ENCODE results near the gene SYNJ2. TPM values are rescaled to one million over a fixed set of nuclear protein-coding genes. Genes with fewer than 3 reads are reported as not detected.

SYNJ2 gene
- polyA plus RNA-seq, 10 donors: 8.0 to 12.8 (median 9.7) TPM

- DNase-seq: no peak
These were observed 14.6 kb downstream of the SYNJ2 start for GRCh38 chr6:157996201-157996712.

GRCh38 chr6:157996918-157997702 lies 15.4 kb downstream of the SYNJ2 start:
- DNase-seq: no peak

DNA sequence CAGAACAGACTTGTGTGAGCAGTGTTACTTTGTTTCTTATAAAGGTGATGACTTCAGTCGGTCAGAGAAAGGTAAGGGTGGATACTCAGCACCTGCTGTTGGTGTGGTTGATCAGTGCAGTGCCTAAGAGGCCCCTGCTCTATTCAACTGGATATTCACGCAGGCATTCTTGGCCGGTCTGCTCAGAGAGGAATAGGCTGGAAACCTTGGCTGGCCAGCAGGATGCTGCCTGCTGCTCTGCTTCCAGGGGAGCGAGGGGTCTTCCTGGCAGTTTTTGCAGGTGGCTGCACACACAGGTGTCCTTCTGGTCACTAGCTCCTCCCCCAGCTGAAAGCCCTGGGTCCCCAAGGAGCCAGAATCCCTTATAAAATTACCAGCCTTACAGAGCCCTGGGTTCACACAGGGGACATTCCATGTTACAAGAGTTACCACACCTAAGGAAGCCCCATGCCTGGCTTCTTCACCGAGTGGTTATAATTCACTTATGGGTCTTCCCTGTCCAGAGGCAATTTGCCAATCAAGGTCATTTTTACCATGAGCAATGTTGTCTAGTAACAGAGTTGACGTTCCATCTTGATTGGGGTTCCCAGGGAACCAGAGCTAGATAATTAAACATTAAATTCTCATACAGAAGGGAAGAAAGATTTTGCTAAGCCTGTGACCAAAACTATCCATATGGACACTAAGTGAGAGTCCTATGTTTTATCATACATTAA lies 16.4 kb downstream of the SYNJ2 start:
- no peak for DNase-seq

- no peak for DNase-seq
These were observed 17.1 kb downstream of the SYNJ2 start for GRCh38 chr6:157998707-157999167.

DNA sequence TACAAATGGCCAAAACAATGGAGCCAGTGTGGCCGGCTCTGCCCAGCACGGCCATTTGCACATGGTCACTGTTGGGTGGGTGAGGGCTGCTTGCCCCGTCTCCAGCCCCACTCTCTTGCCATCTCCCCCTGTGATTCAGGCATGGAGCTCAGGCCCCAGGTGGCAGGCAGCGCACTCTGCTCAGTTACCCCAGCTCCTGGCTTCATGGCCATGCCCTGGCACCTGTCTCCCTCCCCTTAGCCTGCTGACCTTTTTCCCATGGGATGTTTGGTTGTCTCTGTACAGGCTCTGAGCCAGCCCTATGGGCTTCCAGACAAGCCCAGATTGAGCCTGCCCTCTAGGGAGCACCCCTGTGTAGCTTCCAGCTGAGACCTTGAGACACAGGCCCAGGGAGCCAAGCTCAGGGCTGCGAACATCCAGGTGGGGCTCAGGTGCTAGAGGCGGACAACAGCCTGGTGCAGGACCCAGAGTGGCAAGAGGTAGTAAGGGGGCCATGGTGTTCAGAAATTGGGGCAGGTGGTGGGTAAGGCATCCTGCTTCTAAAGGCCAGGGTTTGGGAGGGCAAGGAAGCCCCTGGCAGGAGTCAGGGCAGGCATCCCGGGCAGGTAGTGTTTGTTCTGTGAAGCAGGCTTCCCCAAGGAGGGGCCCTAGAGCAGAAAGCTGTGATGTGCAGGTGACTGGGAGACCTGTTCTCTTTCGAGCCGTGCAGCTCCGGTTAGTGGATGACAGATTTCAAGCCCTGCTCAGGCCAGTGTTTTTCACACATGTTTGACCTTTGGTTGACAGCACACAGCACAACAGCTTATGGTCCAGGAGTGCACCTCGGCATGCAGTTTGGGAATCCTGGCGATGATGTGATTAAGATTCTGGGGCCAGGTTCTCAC lies 17.7 kb downstream of the SYNJ2 start:
- DNase-seq: no peak

- DNase-seq: no peak
These were observed 19.1 kb downstream of the SYNJ2 start for GRCh38 chr6:158000530-158001307.

DNA sequence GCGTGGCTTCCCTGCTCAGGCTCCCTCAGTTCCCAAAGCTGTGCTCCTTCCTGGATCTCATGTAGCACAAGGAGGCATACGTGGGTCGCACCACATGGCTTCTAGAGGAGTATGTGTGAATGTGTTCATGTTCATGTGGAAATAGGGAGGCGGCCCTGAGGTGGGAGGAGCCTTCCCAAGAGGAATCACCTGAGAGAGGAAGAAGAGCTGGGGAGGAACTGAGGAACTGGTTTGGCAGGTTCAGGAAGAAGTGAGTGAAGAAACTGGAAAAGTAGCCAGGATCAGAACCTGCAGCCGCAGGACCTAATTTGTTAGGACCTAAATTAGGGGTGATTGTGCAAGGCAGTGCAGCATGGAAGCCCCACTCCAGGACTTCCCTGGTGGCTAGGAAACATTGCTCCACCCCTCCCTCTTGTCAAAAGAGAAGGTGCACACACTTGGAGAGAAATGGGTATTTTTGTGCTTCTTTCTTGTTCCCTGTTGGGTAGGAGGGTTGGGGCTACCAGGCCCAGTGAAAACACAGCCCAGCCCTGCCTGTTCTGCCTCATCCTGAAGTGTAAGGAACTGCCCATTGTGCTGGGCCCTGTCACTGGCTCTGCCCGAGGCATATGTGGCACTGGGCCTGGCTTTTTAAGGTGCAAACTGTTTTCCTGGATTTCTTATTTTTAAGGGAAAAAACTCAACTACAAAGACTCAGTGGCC lies 20.7 kb downstream of the SYNJ2 start:
- no peak for DNase-seq

GRCh38 chr6:158002951-158003853 lies 21.5 kb downstream of the SYNJ2 start:
- DNase-seq: peak; percentile 87 to 97 (median 92)

DNA sequence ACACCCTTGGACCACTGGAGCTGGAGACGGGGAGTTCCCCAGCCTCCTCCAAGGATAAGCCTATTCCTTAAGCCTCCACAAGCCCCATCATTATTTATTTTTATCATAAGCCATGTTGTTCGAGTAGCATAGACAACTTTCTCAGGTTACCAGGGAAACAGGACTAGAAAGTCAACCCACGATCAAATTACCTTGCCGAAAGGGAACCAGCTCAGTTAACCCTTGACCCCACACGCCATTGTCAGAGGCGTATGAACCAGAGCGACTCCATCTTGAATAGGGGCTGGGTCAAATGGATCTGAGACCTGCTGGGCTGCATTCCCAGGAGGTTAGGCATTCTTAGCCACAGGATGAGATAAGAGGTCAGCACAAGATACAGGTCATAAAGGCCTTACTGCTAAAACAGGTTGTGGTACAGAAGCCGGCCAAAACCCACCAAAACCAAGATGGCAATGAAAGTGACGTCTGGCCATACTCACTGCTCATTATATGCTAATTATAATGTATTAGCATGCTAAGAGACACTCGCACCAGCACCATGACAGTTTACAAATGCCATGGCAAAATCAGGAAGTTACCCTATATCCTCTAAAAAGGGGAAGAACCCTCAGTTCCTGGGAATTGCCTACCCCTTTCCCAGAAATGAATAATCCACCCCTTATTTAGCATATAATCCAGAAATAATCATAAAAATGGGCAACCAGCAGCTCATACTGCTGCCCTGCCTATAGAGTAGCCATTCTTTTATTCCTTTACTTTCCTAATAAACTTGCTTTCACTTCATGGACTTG lies 22.4 kb downstream of the SYNJ2 start:
- DNase-seq: no peak

DNA sequence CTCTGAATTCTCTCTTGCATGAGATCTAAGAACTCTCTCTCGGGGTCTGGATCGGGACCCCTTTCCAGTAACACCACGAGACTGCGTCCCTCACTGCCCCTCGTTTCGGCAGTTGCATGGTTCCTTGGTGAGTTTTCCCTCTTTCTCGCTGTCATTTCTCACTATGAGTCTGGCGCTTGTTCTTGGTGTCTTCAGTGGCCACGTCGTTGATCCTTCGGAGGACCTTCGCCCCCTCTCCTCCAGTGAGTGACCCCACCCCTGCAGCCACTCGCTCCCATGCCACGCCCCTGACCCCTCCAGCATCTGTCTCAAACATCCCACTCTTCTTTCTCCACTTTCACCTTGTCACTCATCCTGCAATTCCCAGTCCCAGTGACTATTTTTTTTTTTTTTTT lies 23.0 kb downstream of the SYNJ2 start:
- no peak for DNase-seq

DNA sequence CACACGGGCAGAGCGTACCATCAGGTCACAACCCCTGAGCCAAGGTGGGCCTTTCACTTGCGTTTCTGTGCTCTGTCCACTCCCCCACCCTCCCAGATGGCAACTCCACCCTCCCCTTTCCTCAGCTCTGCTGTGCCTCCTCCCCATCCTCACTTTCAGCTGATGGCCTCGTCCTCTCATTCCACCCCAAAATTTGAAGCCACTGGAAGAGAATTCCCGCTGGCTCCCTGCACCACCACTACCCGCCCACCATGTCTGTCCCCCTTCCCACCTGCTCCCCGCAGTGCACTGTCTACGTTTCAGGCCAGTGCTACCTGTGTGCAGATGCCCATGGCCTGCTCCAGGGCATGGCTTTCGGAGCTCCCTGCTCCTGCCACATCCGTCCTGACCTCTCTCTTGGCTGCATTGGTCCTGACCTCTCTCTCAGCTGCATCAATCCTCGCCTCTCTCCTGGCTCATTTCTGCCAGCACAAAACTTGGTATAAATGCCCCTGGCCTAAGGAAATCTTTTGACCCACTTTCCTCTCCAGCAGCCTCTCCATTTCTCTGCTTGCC lies 24.0 kb downstream of the SYNJ2 start:
- no peak for DNase-seq

- DNase-seq: no peak
These were observed 24.7 kb downstream of the SYNJ2 start for GRCh38 chr6:158006331-158006730.

DNA sequence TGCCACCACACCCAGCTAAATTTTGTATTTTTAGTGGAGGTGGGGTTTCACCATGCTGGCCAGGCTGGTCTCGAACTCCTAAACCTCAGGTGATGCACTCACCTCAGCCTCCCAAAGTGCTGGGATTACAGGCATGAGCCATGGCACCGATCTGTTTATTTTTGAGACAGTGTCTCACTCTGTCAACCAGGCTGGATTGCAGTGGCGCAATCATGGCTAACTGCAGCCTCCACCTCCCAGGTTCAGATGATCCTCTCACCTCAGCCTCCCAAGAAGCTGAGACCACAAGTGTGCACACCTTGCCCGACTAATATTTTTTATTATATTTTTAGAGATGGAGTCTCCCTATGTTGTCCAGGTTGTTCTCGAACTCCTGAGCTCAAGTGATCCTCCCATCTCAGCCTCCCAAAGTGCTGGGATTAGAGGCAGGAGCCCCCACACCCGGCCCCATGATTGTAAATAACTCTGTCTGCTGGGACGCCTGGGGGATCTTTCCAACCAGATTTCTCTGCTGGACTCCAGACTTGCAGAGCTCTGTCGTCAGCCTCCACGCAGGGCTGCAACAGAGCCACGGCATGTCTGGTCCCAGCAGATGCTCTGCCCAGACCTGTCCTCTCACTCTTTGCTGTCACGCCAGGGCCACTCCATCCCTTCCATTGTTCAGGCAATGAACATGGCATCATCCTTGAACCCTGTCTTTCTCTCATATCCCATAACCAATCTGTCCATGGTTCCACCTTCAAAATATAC lies 25.3 kb downstream of the SYNJ2 start:
- no peak for DNase-seq

DNA sequence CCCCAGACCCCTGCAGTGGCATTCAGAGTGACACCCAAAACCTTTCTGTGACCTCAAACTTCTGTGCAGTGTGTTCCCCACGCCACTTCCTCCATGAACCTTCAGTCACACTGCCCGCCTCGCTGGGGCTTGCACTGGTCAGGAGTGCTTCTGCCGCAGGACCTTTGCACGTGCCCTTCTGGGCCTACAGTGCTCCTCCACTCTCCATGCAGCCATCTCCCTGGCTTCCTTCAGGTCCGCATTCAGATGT lies 27.1 kb downstream of the SYNJ2 start:
- no peak for DNase-seq

DNA sequence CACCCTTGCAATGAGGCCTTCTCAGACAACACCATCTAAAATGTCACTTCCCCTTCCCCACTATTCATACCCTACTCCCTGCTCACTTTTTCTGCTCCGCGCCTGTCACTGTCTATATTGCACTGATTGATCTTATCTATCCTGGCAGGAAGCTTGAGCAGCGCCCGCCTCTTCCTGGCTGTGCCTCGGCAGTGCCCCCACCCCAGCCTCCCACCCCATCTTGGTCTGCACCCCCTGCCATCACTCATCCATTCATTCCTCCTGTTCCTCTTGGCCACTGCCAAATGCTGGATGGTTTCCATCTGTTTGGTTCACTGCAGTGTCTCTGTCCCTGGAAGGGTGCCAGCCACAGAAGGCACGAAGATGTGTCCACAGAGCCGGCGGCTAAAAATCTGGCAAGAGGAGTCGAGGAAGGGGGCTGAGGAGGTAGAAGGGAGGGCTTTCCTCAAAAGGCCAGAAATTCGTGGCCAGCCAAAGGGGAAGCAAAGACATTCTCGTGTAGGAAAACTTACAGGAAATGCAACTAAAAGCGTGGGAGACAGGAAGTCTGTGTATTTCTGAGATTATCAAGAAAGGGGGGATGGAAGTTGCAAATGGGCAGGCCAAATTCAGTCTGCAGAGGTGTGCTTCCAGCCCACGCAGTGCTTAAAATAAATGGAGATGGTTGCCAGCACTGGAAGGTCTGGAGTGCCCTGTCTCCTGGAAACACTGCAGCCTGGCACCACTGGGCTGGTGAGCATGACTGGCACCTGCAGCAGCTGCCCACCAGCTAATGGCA lies 27.6 kb downstream of the SYNJ2 start:
- DNase-seq: peak; percentile 70 to 84 (median 81)

- DNase-seq: no peak
These were observed 28.4 kb downstream of the SYNJ2 start for GRCh38 chr6:158009935-158010585.

Data from muscle of back (tissue), 11 donors.